Measurements from ENCODE around the gene PCDHA1.
"Not testable (repeated sequence)": the region's sequence is repeated elsewhere in the genome, so short reads cannot be mapped to it uniquely, and the experiment has no call there.

PCDHA1 gene

GRCh38 chr5:140785905-140786686, at the start of gene PCDHA1:
TSS of gene PCDHA1 (plus strand) at chr5:140786140.
- no peak for DNase-seq

GRCh38 chr5:140737486-140737885, 48.5 kb upstream of the PCDHA1 start:
- DNase-seq, result no peak

- DNase-seq, result no peak
These were observed 44.0 kb upstream of the PCDHA1 start for GRCh38 chr5:140741967-140742366.

- DNase-seq, result no peak
These were observed 32.4 kb upstream of the PCDHA1 start for GRCh38 chr5:140753561-140753960.

- no peak for DNase-seq
These were observed 21.6 kb upstream of the PCDHA1 start for GRCh38 chr5:140764177-140764973.

- no peak for DNase-seq
These were observed 18.5 kb upstream of the PCDHA1 start for GRCh38 chr5:140767444-140767843.

GRCh38 chr5:140780512-140780911, 5.4 kb upstream of the PCDHA1 start:
- DNase-seq, result no peak

- DNase-seq, result not testable (repeated sequence)
These were observed 1.5 kb downstream of the PCDHA1 start for GRCh38 chr5:140787422-140787821.

- DNase-seq, result not testable (repeated sequence)
These were observed 2.0 kb downstream of the PCDHA1 start for GRCh38 chr5:140787849-140788504.

- DNase-seq, result no peak
These were observed 5.1 kb downstream of the PCDHA1 start for GRCh38 chr5:140791089-140791488.

GRCh38 chr5:140794595-140795258, 8.8 kb downstream of the PCDHA1 start, which contains the start of gene PCDHA2:
TSS of gene PCDHA2 (plus strand) at chr5:140794852.
- DNase-seq, result no peak

GRCh38 chr5:140795259-140795641, 9.3 kb downstream of the PCDHA1 start:
- no peak for DNase-seq

GRCh38 chr5:140796072-140796717, 10.3 kb downstream of the PCDHA1 start:
- DNase-seq, result not testable (repeated sequence)

- no peak for DNase-seq
These were observed 10.8 kb downstream of the PCDHA1 start for GRCh38 chr5:140796718-140797095.

- DNase-seq, result no peak
These were observed 15.0 kb downstream of the PCDHA1 start, which contains the start of gene PCDHA3 for GRCh38 chr5:140800816-140801493. TSS of gene PCDHA3 (plus strand) at chr5:140801057.

GRCh38 chr5:140801494-140801841, 15.5 kb downstream of the PCDHA1 start:
- no peak for DNase-seq

GRCh38 chr5:140802381-140802780, 16.4 kb downstream of the PCDHA1 start:
- DNase-seq, result not testable (repeated sequence)

- DNase-seq, result no peak
These were observed 16.9 kb downstream of the PCDHA1 start for GRCh38 chr5:140802781-140803271.

- peak; percentile 66 for DNase-seq
These were observed 21.2 kb downstream of the PCDHA1 start, which contains the start of gene PCDHA4 for GRCh38 chr5:140806834-140807775. TSS of gene PCDHA4 (plus strand) at chr5:140807068.

- DNase-seq, result not testable (repeated sequence)
These were observed 22.4 kb downstream of the PCDHA1 start for GRCh38 chr5:140808241-140808888.

Data from NCI-H1092 (cell line).